ENCODE measurements around the gene VSNL1. TPM values are rescaled to one million over a fixed set of nuclear protein-coding genes. Genes with fewer than 3 reads are reported as not detected.

VSNL1 gene
- polyA plus RNA-seq, 3 donors: not detected

GRCh38 chr2:17628349-17629261, 88.1 kb downstream of the VSNL1 start:
- H3K27me3 Mint-ChIP-seq (ENCODE audit: low read depth in 3 of 3): peaks cover 3% of the 10 kb centered on the region in 3 donors
- H3K27ac Mint-ChIP-seq: peak overlapping the region in 1 of 7 donors; percentile 24
- Histone ChIP-seq H3K4me1 (ENCODE audit: control insufficient read depth in 1 of 2, insufficient read depth in 2 of 2, low read length in 2 of 2) (no peaks in the 10 kb centered on the region), H3K27ac (ENCODE audit: low read depth in 1 of 2, low read length in 2 of 2) (no peak overlapping the region), H3K79me2 (ENCODE audit: insufficient read depth, low read length) (no peaks in the 10 kb centered on the region), H3K36me3 (replicated peaks in 1 of 2; ENCODE audit: control insufficient read depth in 1 of 2, insufficient read depth in 2 of 2, low read length in 2 of 2) (no peaks in the 10 kb centered on the region), H4K20me1 (ENCODE audit: insufficient read depth, low read length) (no peaks in the 10 kb centered on the region), H3K9me3 (replicated peaks in 1 of 2; ENCODE audit: control insufficient read depth in 1 of 2, insufficient read depth in 1 of 2, low read length in 2 of 2) (peaks cover 0 to 5% of the 10 kb centered on the region in 2 donors), H3K4me3 (replicated peaks in 1 of 3; ENCODE audit: low read depth in 2 of 3, low read length in 3 of 3) (no peak overlapping the region), H3K9ac (ENCODE audit: insufficient read depth, low read length, poor library complexity, severe bottlenecking) (no peak overlapping the region), H2AFZ (ENCODE audit: insufficient read depth, low read depth, low read length, poor library complexity, severe bottlenecking) (no peak overlapping the region), H3K4me2 (replicated peaks; ENCODE audit: extremely low read depth, low read length, poor library complexity, severe bottlenecking) (no peak overlapping the region), H3K27me3 (ENCODE audit: control insufficient read depth in 2 of 2, insufficient read depth in 2 of 2, low read length in 2 of 2) (no peaks in the 10 kb centered on the region)
- peak overlapping the region in 1 of 2 donors; percentile 3 for H3K4me3 Mint-ChIP-seq
- DNase-seq: no peak
- no peaks in the 10 kb centered on the region for H3K36me3 Mint-ChIP-seq
- H3K9me3 Mint-ChIP-seq: peaks cover 3 to 15% (median 7%) of the 10 kb centered on the region in 7 donors
- intact Hi-C loops (cut with micrococcal nuclease): no loop called here
- H3K4me1 Mint-ChIP-seq: no peaks in the 10 kb centered on the region
- WGBS (ENCODE audit: insufficient coverage): no CpG with 5 or more reads among the region's 2 CpGs
- no peak for TF ChIP-seq CTCF (IDR thresholded peaks at IDR 0.05)

- Mint-ChIP-seq H3K36me3 (no peaks in the 10 kb centered on the region), H3K27ac (no peak overlapping the region), H3K27me3 (ENCODE audit: low read depth in 3 of 3) (peaks cover 0 to 3% (median 2%) of the 10 kb centered on the region in 3 donors), H3K4me1 (no peaks in the 10 kb centered on the region), H3K4me3 (no peak overlapping the region), H3K9me3 (peaks cover 3 to 15% (median 7%) of the 10 kb centered on the region in 7 donors)
- Histone ChIP-seq H3K36me3 (replicated peaks in 1 of 2; ENCODE audit: control insufficient read depth in 1 of 2, insufficient read depth in 2 of 2, low read length in 2 of 2) (no peaks in the 10 kb centered on the region), H2AFZ (ENCODE audit: insufficient read depth, low read depth, low read length, poor library complexity, severe bottlenecking) (no peak overlapping the region), H3K79me2 (ENCODE audit: insufficient read depth, low read length) (no peaks in the 10 kb centered on the region), H3K27ac (ENCODE audit: low read depth in 1 of 2, low read length in 2 of 2) (no peak overlapping the region), H3K9ac (ENCODE audit: insufficient read depth, low read length, poor library complexity, severe bottlenecking) (no peak overlapping the region), H3K4me1 (ENCODE audit: control insufficient read depth in 1 of 2, insufficient read depth in 2 of 2, low read length in 2 of 2) (no peaks in the 10 kb centered on the region), H3K4me2 (replicated peaks; ENCODE audit: extremely low read depth, low read length, poor library complexity, severe bottlenecking) (no peak overlapping the region), H3K4me3 (replicated peaks in 1 of 3; ENCODE audit: low read depth in 2 of 3, low read length in 3 of 3) (no peak overlapping the region), H3K9me3 (replicated peaks in 1 of 2; ENCODE audit: control insufficient read depth in 1 of 2, insufficient read depth in 1 of 2, low read length in 2 of 2) (peaks cover 0 to 5% of the 10 kb centered on the region in 2 donors), H3K27me3 (ENCODE audit: control insufficient read depth in 2 of 2, insufficient read depth in 2 of 2, low read length in 2 of 2) (no peaks in the 10 kb centered on the region), H4K20me1 (ENCODE audit: insufficient read depth, low read length) (no peaks in the 10 kb centered on the region)
- WGBS (ENCODE audit: insufficient coverage): no CpG with 5 or more reads among the region's 4 CpGs
- intact Hi-C loops (cut with micrococcal nuclease): no loop called here
- TF ChIP-seq CTCF (IDR thresholded peaks at IDR 0.05): no peak
- no peak for DNase-seq
Measured at GRCh38 chr2:17630089-17630488, 89.6 kb downstream of the VSNL1 start.
